ENCODE results near the gene HDAC5. TPM values are rescaled to one million over a fixed set of nuclear protein-coding genes. Genes with fewer than 3 reads are reported as not detected.

The HDAC5 gene
- total and polyA plus RNA-seq, 4 donors = 29.6 to 77.4 (median 36.4) TPM

GRCh38 chr17:44108440-44109311, 14.8 kb downstream of the HDAC5 start:
- Histone ChIP-seq H3K27me3 (ENCODE audit: control insufficient read depth in 3 of 3, insufficient read depth in 3 of 3, low read length in 2 of 3) (no peaks in the 10 kb centered on the region), H3K4me3 (no peak overlapping the region), H3K9me3 (ENCODE audit: control insufficient read depth in 4 of 4, insufficient read depth in 3 of 4, low read length in 3 of 4) (no peaks in the 10 kb centered on the region), H3K27ac (ENCODE audit: low read depth in 1 of 2, low read length in 1 of 2) (peak overlapping the region; percentile 62 to 86), H3K9ac (ENCODE audit: insufficient read depth in 1 of 2, low read length in 2 of 2) (peak overlapping the region in 1 of 2 donors; percentile 65), H3K36me3 (ENCODE audit: control insufficient read depth in 4 of 4, insufficient read depth in 4 of 4, low read length in 4 of 4) (peaks cover 0 to 13% (median 7%) of the 10 kb centered on the region in 4 donors), H3K4me1 (ENCODE audit: control insufficient read depth in 5 of 5, insufficient read depth in 5 of 5, low read length in 5 of 5) (peaks cover 13 to 61% (median 46%) of the 10 kb centered on the region in 5 donors)
- DNase-seq (peak; percentile 82 to 84 (median 84)), ATAC-seq (ENCODE audit: insufficient read depth, low FRiP score) (no peak)
- 52 to 75% methylated on average over 16 of the region's 16 CpGs for WGBS, 2 donors
- no peak for TF ChIP-seq CTCF (IDR thresholded peaks at IDR 0.05; ENCODE audit: control extremely low read depth, extremely low read depth)

- no peaks in the 10 kb centered on the region for H3K9me3 ChIP-seq (ENCODE audit: control insufficient read depth in 4 of 4, insufficient read depth in 3 of 4, low read length in 3 of 4)
- peaks cover 4 to 53% (median 40%) of the 10 kb centered on the region in 5 donors for H3K4me1 ChIP-seq (ENCODE audit: control insufficient read depth in 5 of 5, insufficient read depth in 5 of 5, low read length in 5 of 5)
- WGBS, 2 donors = 98% methylated on average over 4 of the region's 4 CpGs
- H3K4me3 ChIP-seq = no peak overlapping the region
- no peak for DNase-seq
- no peak overlapping the region for H3K9ac ChIP-seq (ENCODE audit: insufficient read depth in 1 of 2, low read length in 2 of 2)
- TF ChIP-seq CTCF (IDR thresholded peaks at IDR 0.05; ENCODE audit: control extremely low read depth, extremely low read depth) = no peak
- ATAC-seq (ENCODE audit: insufficient read depth, low FRiP score) = no peak
- peaks cover 0 to 13% (median 7%) of the 10 kb centered on the region in 4 donors for H3K36me3 ChIP-seq (ENCODE audit: control insufficient read depth in 4 of 4, insufficient read depth in 4 of 4, low read length in 4 of 4)
- no peaks in the 10 kb centered on the region for H3K27me3 ChIP-seq (ENCODE audit: control insufficient read depth in 3 of 3, insufficient read depth in 3 of 3, low read length in 2 of 3)
- H3K27ac ChIP-seq (ENCODE audit: low read depth in 1 of 2, low read length in 1 of 2) = peak overlapping the region in 1 of 2 donors; percentile 74
Observed at GRCh38 chr17:44106801-44107200, 16.6 kb downstream of the HDAC5 start.

GRCh38 chr17:44105941-44106340, 17.5 kb downstream of the HDAC5 start:
- H3K4me1 ChIP-seq (ENCODE audit: control insufficient read depth in 5 of 5, insufficient read depth in 5 of 5, low read length in 5 of 5) = peaks cover 0 to 47% (median 34%) of the 10 kb centered on the region in 5 donors
- WGBS, 2 donors = 34 to 35% methylated on average over 3 of the region's 3 CpGs
- no peak for ATAC-seq (ENCODE audit: insufficient read depth, low FRiP score)

More at GRCh38 chr17:44105941-44106340, 17.5 kb downstream of the HDAC5 start:
- no peak overlapping the region for H3K27ac ChIP-seq (ENCODE audit: low read depth in 1 of 2, low read length in 1 of 2)
- TF ChIP-seq CTCF (IDR thresholded peaks at IDR 0.05; ENCODE audit: control extremely low read depth, extremely low read depth) = no peak
- H3K36me3 ChIP-seq (ENCODE audit: control insufficient read depth in 4 of 4, insufficient read depth in 4 of 4, low read length in 4 of 4) = peaks cover 0 to 13% (median 7%) of the 10 kb centered on the region in 4 donors
- H3K9ac ChIP-seq (ENCODE audit: insufficient read depth in 1 of 2, low read length in 2 of 2) = no peak overlapping the region
- H3K4me3 ChIP-seq = no peak overlapping the region
- peak in 2 of 3 donors; percentile 54 to 72 for DNase-seq
- no peaks in the 10 kb centered on the region for H3K27me3 ChIP-seq (ENCODE audit: control insufficient read depth in 3 of 3, insufficient read depth in 3 of 3, low read length in 2 of 3)
- H3K9me3 ChIP-seq (ENCODE audit: control insufficient read depth in 4 of 4, insufficient read depth in 3 of 4, low read length in 3 of 4) = no peaks in the 10 kb centered on the region

All from lung (tissue), 12 donors.